ENCODE measurements around the gene PRG2.
A peak's percentile ranks its signal among the peaks of the same experiment; 100 is the strongest.

Gene PRG2

DNA sequence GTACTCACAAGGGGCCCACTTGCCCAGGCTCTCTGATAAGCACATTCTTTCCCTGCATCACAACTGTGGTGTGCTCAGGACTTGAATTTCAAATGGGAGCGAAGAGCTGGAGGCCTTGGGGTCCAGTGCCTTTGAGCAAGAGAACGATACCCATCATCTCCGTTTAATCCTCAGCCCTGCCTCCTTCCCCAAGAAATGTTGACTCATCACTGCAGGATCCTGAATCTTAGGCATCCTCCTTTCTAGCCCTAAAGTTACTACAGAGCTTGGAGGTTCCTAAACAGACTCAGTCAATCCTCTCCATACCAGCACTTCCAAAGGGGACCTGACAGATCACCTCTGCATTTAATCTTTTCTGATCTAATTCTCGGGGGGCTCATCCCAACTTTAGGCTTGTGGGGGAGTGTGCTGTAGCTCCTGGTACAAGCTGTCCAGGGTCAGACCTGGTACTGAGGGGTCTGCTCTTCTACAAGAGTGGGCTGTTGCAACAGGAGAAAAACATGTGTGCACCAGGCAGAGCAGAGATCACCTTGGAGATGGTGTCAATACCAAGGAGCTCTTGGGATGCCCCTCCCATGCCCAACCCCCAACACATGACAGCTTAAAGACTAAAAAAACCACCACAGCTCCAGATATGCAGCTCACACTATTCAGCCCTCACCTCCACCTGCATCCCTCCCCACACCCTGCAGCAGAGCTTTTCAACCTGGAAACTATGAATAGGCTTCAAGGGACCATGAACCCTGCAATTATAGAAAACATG is 3.9 kb upstream of the PRG2 start:
- DNase-seq = no peak

DNA sequence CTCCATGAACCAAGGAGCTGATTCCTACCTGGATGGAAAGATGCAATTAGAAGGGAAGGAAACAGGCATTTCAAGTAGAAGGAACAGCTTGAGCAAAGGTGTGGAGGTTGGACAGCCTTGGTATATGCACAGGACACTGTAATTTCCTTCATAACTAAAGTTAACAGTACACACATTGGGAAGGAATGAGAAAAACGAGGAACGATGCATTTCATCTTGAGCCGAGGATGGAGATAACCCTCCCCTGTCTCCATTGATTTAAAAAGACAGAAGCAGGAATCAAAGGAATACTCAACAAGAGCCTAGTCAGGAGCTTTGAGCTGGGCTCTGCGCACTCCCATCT is 2.3 kb upstream of the PRG2 start:
- DNase-seq = no peak

DNA sequence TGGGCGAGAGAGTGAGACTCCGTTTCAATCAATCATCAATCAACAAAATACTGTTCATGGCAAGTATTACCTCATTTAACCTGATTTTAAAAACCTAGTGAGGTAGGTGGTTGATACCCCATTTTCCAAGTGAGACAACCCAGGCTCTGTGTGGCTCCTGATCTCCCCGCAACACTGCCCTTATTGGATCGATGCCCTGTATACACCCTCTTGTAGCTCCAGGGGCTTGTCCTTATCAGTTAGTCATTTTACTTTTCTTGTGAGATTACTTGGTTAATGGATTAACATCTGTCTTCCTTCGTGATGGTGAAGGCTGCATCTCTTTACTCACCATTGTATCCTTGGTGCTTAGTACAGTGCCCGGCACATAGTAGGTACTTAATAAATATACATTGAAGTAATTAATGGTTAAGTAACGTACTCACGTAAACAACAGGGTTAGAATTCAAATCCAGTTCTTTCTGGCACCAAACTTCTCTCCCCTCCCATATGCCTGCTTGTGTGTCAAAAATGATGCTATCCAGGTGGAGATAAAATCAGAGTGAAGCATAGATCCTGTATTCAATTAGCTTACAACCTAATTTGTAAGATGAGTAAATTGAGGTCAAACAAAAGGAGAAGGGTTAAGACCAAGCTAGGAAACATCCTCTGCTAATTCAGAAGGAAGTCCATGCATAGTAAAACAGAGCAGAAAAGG is 1.8 kb upstream of the PRG2 start:
- DNase-seq = no peak

DNA sequence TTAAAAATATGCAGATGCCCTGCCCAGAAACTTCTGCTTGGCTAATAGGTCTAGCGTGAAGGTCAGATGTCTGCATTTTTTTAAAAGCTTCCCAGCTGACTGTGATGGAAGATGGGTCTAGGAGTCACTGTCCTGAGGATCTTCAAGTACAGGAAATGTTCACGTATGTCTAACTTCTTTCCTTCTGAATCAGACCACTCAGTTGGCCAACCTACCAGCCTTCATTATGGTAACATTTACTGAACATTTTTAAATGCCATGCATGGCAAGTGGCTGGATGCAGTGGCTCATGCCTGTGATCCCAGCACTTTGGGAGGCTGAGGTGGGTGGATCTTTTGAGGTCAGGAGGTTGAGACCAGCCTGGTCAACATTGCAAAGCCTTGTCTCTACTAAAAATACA is 1.1 kb upstream of the PRG2 start:
- DNase-seq = no peak

DNA sequence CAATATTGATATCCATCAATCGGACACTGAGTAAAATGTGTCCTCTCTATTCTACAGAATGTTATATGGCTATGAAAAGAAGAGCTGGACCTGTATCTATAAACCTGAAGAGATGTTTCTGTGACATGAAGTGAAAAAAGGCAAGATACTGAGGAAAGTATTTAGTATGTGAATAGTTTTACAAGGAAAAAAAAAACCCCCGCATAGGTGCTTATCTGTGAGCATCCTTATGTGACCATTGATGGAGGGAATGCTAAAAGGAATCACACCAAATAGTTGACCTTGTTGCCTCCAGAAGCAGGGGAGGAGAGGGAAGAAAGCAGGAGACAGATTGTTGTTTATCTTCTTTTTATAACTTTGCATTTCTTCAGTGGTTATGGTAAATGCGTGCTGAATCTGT is 661 bp upstream of the PRG2 start:
- no peak for DNase-seq

DNA sequence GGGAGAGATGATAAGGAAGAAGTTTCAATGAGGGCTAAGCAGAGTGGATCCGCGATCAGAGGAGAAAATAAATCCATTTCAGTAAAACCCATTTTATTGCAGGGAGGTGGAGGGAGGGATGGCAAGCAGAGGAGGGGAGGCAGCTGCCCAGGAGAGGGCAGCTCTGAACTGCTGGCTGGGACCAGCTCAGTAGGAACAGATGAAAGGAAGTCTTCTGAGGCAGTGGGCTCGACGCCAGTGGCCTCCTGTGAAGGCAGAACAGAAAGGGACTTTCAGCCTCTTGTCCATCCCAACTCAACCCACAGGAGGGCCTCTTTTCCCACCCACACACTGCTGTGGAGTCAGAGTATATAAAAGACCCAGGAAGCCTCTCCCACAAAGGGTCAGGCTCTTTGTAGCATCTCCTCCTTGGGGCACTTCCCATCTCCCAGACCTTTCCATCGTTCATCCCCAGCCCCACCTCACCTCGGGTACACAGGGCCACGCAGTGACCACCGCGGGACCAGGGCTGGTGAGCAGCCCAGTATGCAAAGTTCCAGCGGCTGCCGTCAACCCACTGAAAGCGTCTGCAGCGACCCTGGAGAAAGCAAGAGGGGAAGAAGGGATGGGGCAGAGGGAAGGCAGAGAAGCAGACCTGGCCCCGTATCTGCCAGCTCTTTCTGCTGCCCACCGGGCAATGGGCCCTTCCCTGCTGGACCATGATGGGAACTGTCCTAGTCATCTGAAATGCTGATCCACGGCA is 3.0 kb downstream of the PRG2 start:
- no peak for DNase-seq

DNA sequence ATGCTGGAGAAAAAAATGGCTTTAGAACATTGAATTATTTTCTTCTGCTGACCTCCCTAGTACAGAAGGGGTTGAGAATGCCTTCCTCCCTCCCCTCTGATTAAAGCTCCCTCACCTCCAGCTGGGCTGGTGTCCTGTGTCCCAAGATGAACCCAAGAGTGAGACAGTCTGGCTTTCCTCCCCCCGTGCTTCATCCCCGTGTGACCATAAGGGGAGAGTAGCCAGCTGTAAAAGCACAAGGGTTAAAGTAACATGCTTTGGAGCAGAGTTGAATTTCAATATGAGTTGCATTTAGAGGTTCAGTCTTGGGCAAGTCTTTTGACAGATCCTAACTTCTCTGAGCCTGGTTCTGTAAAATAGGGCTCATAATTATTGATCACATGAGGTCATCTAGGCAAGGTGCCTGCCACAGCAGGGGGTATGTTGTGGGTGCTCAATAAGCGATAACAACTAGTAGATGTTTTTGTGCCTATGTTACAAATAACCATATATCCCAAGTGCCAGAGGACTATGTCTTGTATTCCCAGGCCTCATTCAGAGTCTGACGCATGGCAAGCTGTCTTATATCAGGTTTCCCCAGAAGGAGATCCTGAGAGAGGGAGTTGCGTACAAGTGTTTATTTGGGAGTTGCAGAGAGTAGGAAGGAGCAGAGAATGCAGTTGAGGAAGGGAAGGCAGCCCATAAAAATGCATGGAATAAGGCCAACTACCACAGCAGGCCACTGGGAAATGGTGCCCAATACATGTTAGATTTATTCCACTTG is 4.1 kb downstream of the PRG2 start:
- no peak for DNase-seq

DNA sequence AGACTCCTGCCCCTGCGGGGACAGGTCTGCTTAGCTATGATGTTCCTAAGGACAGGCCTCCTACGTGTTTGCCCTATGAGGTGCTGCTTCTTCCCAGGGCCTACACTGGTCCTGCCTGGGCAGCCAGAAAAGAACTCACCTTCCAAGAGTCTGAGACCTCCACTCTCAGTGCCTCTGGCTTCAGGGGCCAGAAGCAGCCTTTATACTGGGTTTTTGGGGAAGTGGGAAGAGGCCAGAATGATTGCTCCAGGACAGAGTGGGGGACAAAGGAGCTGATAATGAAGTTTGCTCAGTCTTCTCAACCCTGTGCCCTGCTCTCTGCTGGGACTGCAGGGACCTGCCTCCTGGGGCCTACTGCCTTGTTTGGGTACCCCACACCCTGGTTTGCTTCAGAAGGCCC is 9.5 kb downstream of the PRG2 start, which contains the start of gene PRG3:
Gene PRG3, minus strand, starts transcription at position 176 of the 400 bp plus-strand sequence. CDS start 442 bp downstream, outside the sequence.
- DNase-seq = no peak

DNA sequence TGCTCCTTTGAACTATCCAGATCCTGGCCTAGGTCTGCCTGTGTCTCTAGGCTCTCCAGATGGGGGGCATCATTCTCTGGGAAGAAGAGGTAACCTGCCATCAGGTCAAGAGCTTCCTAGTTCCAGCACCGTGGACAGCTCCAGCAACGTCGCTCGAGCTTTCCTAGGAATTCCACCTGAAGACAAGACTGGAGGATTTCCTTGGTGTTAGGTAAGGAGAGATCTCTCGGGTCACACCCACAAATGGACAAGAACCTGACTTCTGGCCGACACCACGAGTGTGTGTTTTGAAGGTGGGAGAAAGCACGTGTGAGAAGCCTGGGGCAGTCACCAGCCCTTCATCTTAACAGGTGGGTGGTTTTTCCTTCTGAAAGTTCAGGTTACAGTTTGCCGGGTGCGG is 10.7 kb downstream of the PRG2 start:
- DNase-seq = no peak

DNA sequence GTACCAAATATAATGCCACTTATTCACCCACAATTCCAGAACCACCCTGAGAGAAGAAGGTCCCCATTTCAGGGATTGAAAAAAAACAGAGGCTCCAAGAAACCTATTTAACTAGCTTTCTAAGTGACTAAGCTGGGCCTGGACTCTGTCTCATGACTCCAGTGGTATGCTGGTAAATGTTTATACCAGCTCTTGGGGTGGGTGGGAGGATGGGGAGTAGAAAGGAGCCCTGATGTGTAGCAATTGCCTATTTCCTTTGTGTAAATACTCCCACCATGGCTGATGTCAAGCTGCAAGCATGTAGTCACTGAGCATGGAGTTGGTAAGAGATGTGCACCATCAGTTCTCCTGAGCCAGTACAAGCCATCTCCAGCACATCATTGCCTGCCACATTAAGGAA is 12.3 kb downstream of the PRG2 start:
- DNase-seq = no peak

DNA sequence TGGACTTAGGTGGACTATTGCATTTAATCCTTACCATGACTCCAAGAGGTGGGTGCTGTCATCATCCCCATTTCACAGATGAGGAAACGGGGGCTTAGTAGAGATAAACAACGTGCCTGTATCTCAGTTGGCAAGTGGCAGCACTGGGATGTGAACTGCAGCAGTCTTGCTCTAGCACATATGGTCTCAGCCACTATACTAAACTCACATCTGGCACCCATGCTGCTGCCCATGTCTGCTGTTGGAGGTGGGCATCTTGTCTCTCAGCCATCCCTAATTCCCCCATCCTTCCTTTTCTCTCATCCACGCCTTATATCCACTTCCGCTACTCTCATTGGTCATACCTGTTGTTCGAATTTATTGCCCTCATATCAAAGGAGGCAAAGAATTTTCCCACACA is 13.3 kb downstream of the PRG2 start:
- DNase-seq = no peak

DNA sequence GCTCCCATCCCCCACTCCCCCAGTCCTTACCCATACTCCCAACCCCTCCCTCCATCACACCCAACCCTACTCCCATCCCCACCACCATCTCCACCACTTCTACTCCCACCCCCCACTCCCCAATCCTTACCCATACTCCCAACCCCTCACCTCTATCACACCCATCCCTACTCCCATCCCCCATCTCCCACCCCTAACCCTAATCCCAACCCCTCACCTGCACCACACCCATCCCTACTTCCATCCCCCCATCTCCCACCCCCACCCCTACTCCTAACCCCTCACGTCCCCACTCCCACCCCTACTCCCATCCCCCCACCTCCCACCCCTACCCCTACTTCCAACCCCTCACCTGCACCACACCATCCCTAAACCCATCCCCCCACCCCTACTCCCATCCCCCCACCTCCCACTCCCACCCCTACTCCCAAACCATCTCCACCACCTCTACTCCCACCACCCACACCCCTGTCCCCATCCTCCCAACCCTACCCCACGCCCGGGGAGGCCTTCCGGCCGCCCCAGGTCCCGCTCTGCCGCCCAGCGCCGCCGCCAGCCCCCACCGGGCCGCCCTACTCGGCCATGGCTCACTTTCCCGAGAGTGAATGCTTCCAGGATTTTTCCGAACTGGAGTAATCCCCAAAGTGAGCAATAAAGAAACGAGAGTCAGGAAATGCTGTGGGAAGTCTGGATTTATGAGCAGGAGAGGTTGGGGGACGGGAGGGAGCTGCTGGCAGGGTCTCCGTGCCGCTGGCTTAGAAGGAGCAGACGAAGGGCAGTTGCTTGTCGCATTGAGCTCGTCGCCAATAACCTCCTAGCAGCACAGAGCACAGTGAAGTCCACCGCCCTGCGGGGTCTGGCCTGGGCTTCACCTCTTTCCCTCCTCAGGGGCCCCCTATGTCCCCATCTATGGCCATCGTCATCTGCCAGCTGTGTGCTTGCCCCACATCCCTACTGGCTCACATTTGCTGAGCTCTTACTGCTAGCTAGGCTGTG is 14.1 kb downstream of the PRG2 start:
- no peak for DNase-seq

DNA sequence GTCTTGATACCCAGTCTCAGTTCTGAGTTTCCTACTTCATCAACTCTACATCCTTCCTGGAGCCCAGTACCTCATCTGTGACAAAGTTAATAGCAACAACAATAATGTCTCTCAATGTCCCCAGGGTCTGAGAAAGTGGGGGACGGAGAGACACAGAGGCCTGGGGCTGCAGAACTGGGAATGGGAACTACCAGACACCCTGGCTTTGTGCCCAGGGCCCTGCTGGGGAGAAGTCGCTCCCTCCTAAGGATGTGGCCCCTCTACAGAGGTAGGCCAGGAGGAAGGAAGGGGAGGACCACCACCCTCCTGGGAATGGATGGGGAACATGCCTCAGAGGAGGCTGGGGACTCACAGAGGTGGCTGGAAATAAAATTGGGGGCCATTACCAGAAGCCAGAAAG is 15.0 kb downstream of the PRG2 start:
- no peak for DNase-seq

DNA sequence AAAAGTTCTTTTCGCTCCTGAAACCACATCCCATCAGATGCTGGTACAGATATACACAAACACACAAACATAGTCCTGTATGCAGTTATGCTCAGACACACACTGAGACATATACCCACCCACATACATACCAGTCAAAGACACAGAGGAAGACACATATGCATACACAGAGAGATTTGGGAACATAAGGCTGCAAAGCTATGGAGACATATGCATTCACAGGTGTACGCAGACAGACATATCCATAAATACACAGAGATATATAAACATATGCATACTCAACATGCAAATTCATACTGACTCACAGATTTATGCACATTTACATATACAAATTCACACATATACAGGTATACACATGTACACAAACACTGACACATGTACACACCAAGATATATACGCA is 15.5 kb downstream of the PRG2 start:
- DNase-seq = no peak

DNA sequence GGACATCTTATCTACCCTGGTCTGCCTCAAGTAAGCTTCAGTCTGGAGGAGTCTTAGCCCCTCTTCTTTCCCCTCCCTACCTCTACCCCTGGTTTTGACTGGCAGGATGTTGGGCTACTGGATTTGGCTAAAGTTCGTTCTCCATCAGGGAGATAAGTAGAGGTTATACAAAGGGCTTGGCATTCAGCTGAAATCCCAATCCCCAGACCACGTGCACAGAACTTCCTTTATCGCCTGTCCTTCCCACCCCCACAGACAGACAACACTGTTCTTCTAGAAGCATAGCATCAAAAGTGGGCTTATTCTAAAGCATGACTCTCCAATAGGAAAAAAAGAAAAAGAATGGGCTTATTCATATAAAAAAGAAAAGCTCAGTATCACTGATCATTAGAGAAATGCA is 17.3 kb downstream of the PRG2 start:
- DNase-seq = no peak

DNA sequence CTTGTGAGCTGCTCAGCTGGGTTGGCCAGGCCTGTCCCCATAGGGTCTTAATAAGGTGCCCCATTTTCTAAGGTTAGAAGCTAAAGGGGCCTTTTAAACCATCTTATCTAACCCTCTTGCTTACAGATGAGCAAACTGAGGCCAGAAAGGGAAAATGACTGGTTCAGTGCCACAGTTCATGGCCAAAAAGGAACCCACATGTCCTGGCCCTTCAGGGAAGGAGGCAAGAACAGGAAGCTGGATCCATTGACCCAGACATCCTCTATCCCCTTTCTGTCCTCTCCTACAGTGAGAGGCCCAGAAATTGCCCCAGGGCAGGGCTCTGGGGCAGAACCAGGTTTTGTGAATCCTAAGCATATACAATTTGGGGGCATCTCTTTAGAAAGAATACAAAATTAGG is 19.5 kb downstream of the PRG2 start:
- no peak for DNase-seq

DNA sequence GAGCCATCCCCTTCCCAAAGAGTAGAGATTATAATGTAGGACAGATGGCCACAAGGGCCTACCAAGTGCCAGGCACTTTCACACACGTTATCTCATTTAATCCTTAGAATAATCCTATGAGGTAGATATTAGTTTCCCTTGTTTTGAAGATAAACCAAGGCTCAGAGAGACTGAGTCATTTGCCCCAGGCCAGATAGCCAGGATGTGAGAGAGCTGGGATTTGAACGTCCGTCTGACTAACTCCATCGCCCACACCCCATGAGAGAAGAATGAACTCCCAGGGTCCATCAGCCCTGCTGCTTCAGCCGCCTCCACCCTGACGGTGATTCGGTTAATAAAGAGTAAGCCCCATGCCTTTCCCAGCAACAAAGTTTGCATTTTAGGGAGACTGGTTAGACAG is 20.2 kb downstream of the PRG2 start:
- DNase-seq = no peak

DNA sequence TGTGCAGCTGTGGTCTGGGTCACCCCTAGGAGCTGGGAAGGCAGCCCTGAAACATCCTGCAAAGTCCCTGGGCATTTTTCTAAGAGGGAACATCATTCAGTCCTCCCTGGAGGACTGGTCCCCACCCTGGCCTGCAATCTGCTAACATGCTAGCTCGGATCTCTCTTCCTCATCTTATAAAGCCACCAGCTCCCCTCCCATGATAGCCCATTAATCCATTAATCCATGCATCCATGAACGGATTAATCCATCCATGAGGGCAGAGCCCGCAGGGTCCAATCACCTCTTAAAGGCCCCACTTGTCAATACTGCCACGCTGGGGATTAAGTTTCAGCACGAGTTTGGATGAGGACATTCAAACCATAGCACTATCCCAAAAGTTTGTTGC is 21.6 kb downstream of the PRG2 start:
- DNase-seq = no peak

DNA sequence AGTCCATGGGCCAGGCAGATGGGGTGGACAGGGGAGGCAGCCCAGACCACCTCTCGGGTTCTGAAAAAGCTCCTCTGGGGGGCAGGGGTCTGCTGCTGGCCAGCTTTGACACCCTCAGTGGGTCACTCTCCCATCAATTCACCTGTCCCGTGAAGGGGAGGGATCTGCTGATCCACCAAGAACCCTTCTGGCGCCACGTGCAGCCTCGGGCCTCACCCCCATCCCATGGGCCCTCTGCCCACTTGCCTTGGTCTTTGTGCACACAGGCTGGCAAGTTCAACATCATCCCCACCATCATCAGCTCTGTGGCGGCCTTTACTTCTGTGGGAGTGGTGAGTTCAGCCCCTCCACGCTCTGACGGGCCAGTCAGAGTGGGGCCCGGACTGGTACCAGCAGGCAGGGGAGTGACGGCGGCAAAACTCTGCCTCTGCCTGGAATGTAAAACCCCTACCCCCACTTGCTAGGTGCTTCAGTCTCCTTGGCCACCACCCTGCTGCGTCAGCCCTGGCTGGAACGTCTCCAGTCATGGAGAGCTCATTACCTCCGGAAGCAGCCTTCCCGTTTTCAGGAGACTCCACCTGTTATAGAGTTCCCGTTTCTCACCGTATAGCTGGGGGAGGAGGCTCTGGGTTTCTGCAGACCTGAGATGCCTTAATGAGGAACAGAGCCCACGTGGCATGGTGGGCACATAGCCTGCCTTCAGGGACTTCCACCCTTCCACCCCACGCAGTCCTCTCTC is 22.2 kb downstream of the PRG2 start:
- DNase-seq = peak; percentile 54

DNA sequence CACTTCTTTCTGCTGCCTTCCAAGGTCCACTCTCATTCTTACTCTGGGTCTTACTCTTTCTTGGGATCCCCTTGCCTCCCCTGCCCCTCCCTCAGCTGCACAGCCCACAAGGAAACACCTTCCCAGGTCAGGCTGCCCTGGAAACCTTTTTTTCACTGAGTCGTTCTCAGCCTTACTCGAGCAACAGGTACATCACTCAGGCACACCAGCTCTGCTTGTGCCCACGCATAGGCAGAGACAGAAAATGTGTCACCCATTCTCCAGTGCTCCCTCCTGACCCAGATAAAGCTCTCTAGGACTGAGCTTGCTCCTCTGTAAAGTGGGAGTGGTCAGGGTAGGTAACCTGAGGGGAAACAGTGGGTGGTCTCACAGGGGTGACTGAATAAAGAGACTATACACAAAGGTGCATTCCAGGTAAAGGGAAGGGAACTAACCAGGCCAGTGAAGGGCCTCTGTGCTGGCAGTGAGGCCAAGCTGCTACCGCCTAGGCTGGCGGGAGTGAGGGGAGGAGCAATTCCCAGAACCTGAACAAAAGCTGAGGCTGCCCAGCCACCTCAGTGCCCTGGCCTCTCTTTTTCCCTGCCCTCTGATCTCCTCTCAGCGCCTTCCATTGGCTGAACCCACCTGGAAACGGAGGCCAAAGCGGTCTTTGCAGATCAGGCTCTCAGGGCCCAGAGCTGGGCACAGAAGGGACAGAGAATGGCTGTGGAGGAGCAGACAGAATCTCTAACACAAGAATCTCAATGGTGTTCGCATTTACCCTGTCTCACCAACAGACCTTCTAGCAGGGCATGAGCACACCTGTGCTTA is 25.4 kb downstream of the PRG2 start:
- DNase-seq = no peak

Data from NCI-H1092 treated with DMSO at 0.1 percent for 48 hours (cell line).